MM.1S (cell line): Measurements from ENCODE around the gene ELP5.

Experiments used
- CTCF ChIP-seq: fragments of 300-600 bp; sonication (generic); IDR thresholded peaks from 2 replicates; pipeline ENCODE4 v1.5.1; 2016; ENCODE audit warnings: antibody characterized with exemption, low read length, mixed read lengths
- EZH2 ChIP-seq: fragments of 300-600 bp; sonication (generic); optimal IDR thresholded peaks from 2 replicates; pipeline ENCODE3; 2017; ENCODE audit warnings: low read depth, mild to moderate bottlenecking, antibody characterized with exemption, low read length, mixed read lengths

- peak; percentile 79 for TF ChIP-seq CTCF
- no peak for TF ChIP-seq EZH2
Measured at GRCh38 chr17:7220593-7221277, 31.3 kb upstream of the ELP5 start.
